ENCODE measurements around the gene ALDH4A1.
"Not testable (repeated sequence)": the region's sequence is repeated elsewhere in the genome, so short reads cannot be mapped to it uniquely, and the experiment has no call there.

Gene ALDH4A1

DNA sequence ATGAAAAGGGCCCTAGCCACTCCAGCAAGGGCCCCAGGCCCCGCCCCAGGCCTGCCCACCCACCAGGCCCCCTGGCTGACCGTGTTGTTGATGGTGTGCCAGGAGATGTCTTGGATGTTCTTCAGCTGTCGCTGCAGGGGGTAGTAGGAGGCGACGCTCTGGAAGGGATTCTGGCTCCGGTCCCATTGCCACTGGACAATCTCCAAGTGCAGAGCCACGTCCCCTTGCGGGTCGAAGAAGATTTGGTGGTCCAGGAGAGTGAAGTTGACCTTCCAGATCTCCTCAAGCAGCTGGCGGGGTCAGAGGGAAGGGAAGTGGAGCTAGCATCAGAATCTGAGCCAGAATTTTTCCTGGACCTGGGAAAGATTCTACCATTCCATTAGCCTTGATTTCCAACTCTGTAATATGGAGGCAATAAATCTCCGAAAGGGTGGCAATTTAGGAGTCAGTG lies 53.1 kb downstream of the ALDH4A1 start:
- DNase-seq (ENCODE audit: low read depth), result no peak
- TF ChIP-seq, protein P1, sequence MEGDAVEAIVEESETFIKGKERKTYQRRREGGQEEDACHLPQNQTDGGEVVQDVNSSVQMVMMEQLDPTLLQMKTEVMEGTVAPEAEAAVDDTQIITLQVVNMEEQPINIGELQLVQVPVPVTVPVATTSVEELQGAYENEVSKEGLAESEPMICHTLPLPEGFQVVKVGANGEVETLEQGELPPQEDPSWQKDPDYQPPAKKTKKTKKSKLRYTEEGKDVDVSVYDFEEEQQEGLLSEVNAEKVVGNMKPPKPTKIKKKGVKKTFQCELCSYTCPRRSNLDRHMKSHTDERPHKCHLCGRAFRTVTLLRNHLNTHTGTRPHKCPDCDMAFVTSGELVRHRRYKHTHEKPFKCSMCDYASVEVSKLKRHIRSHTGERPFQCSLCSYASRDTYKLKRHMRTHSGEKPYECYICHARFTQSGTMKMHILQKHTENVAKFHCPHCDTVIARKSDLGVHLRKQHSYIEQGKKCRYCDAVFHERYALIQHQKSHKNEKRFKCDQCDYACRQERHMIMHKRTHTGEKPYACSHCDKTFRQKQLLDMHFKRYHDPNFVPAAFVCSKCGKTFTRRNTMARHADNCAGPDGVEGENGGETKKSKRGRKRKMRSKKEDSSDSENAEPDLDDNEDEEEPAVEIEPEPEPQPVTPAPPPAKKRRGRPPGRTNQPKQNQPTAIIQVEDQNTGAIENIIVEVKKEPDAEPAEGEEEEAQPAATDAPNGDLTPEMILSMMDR (IDR thresholded peaks at IDR 0.05; ENCODE audit: control insufficient read depth, extremely low read depth, insufficient read depth), result no peak

DNA sequence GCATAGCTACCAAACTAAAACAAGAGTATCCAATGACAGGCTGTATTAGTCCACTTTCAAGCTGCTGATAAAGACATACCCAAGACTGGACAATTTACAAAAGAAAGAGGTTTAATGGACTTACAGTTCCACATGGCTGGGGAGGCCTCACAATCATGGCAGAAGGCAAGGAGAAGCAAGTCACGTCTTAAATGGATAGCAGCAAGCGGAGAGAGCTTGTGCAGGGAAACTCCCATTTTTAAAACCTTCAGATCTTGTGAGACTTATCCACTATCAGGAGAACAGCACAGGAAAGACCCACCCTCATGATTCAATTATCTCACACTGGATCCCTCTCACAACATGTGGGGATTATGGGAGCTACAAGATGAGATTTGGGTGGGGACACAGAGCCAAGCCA lies 54.6 kb downstream of the ALDH4A1 start:
- DNase-seq (ENCODE audit: low read depth); H3K4me3 ChIP-seq (ENCODE audit: low read depth, low read length): not testable (repeated sequence)

More for the DNA sequence above, 53.1 kb downstream of the ALDH4A1 start:
- no peak overlapping the region for H3K4me3 ChIP-seq (ENCODE audit: low read depth, low read length)

GRCh38 chr1:18840145-18840544 lies 62.2 kb downstream of the ALDH4A1 start:
- H3K4me3 ChIP-seq (ENCODE audit: low read depth, low read length), result no peak overlapping the region
- no peak for DNase-seq (ENCODE audit: low read depth)
- TF ChIP-seq, protein P1 (IDR thresholded peaks at IDR 0.05; ENCODE audit: control insufficient read depth, extremely low read depth, insufficient read depth), result no peak

- DNase-seq (ENCODE audit: low read depth), result no peak
- TF ChIP-seq, protein P1 (IDR thresholded peaks at IDR 0.05; ENCODE audit: control insufficient read depth, extremely low read depth, insufficient read depth), result no peak
- H3K4me3 ChIP-seq (ENCODE audit: low read depth, low read length), result no peak overlapping the region
Measured at GRCh38 chr1:18836654-18837053, 65.7 kb downstream of the ALDH4A1 start.

DNA sequence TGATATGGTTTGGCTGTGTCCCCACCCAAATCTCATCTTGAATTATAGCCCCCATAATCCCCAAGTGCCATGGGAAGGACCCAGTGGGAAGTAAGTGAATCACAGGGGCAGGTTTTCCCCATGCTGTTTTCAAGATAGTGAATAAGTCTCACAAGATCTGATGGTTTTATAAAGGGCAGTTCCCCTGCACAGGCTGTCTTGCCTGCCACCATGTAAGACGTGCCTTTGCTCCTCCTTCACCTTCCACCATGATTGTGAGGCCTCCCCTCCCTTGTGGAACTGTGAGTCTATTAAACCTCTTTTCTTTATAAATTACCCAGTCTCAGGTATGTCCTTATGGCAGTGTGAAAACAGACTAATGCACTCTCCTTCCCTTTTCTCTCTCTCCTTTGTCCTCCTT lies 70.0 kb downstream of the ALDH4A1 start:
- H3K4me3 ChIP-seq (ENCODE audit: low read depth, low read length); DNase-seq (ENCODE audit: low read depth): not testable (repeated sequence)

- no peak for DNase-seq (ENCODE audit: low read depth)
- no peak overlapping the region for H3K4me3 ChIP-seq (ENCODE audit: low read depth, low read length)
Measured at GRCh38 chr1:18831656-18832055, 70.7 kb downstream of the ALDH4A1 start.

DNA sequence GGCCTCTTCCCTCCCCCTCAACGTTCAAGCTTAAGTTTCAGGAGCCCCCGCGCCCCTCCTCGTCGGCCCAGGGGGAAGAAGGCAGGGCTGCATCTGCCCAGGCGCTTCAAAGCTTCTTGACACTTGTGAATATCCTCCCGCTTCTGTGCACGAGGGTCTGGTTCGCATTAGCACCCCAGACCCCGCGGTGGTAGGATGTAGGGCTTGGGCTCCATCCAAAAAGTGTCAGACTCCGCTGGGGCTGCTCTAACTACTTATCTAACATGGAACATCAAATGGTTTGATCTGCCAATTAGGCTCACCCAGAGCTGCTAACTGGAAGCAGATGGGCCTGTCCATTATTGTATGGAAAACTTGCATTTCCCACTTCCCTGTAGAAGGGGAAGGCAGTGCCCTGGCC lies 71.8 kb downstream of the ALDH4A1 start:
- TF ChIP-seq, protein P1 (IDR thresholded peaks at IDR 0.05; ENCODE audit: control insufficient read depth, extremely low read depth, insufficient read depth), result no peak
- no peak for DNase-seq (ENCODE audit: low read depth)

More at GRCh38 chr1:18831656-18832055, 70.7 kb downstream of the ALDH4A1 start:
- TF ChIP-seq, protein P1 (IDR thresholded peaks at IDR 0.05; ENCODE audit: control insufficient read depth, extremely low read depth, insufficient read depth), result no peak

GRCh38 chr1:18829671-18830070 lies 72.7 kb downstream of the ALDH4A1 start:
- no peak overlapping the region for H3K4me3 ChIP-seq (ENCODE audit: low read depth, low read length)
- TF ChIP-seq, protein P1 (IDR thresholded peaks at IDR 0.05; ENCODE audit: control insufficient read depth, extremely low read depth, insufficient read depth), result no peak
- no peak for DNase-seq (ENCODE audit: low read depth)

More for the DNA sequence above, 71.8 kb downstream of the ALDH4A1 start:
- H3K4me3 ChIP-seq (ENCODE audit: low read depth, low read length), result no peak overlapping the region

Measured in LNCaP clone FGC (cell line).